ENCODE measurements around the gene ULBP2. TPM values are rescaled to one million over a fixed set of nuclear protein-coding genes. Genes with fewer than 3 reads are reported as not detected.

The ULBP2 gene, protein sequence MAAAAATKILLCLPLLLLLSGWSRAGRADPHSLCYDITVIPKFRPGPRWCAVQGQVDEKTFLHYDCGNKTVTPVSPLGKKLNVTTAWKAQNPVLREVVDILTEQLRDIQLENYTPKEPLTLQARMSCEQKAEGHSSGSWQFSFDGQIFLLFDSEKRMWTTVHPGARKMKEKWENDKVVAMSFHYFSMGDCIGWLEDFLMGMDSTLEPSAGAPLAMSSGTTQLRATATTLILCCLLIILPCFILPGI
- 1 to 10 TPM in 1 of 2 experiments, under 1 TPM in 1; 0.90 to 1.2 TPM for total RNA-seq

GRCh38 chr6:149941583-149942460 lies at the start of gene ULBP2:
Gene ULBP2, plus strand, starts transcription at chr6:149942014. Its CDS starts 59 bp downstream, at chr6:149942073.
- Mint-ChIP-seq H3K36me3 (no peaks in the 10 kb centered on the region), H3K27me3 (peaks cover 47% of the 10 kb centered on the region), H3K9me3 (no peaks in the 10 kb centered on the region), H3K27ac (peak within 1 kb of the TSS; percentile 75), H3K4me3 (peak within 1 kb of the TSS; percentile 85), H3K4me1 (ENCODE audit: low read depth) (peaks cover 37% of the 10 kb centered on the region)
- peak; percentile 94 for DNase-seq
- CTCF ChIA-PET: interaction anchor here (0.6 to 1.9 kb wide), 2 partner anchors 75 kb away, joined by 4 to 6 read pairs; no protein-coding TSS in a partner anchor
- POLR2A ChIA-PET: no interaction called here
- intact Hi-C loops (cut with micrococcal nuclease): loop anchor here (1.0 to 5.0 kb wide), 2 partner anchors 21 to 455 kb away; partner anchors contain the start of gene ULBP1

DNA sequence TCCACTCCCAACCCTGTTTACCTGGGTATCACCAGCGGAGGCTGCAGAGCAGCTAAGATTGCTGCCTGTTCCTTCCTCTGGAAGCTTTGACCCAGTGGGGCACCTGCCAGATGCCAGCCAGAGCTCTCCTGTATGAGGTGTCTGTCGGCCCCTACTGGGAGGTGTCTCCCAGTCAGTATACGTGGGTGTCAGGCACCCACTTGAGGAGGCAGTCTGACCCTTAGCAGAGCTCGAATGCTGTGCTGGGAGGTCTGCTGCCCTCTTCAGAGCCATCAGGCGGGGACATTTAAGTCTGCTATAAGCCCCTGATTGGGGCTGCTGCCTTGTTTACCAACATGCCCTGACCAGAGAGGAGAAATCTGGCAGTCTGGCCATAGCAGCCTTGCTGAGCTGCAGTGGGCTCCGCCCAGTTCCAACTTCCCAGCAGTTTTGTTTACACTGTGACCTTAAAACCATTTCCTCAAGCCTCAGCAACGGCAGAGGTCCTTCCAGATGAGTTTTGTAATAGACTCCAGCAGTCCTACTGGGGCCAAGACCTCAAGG lies 46.7 kb upstream of the ULBP2 start:
- CTCF ChIA-PET: no interaction called here
- H3K27ac Mint-ChIP-seq: no peak overlapping the region
- no peaks in the 10 kb centered on the region for H3K36me3 Mint-ChIP-seq

GRCh38 chr6:149895833-149896271 lies 46.0 kb upstream of the ULBP2 start:
- POLR2A ChIA-PET: no interaction called here
- H3K36me3 Mint-ChIP-seq: no peaks in the 10 kb centered on the region
- intact Hi-C loops (cut with micrococcal nuclease): no loop called here
- CTCF ChIA-PET: no interaction called here
- H3K4me1 Mint-ChIP-seq (ENCODE audit: low read depth): peaks cover 18% of the 10 kb centered on the region
- no peaks in the 10 kb centered on the region for H3K9me3 Mint-ChIP-seq
- H3K27me3 Mint-ChIP-seq: peaks cover 1% of the 10 kb centered on the region
- peak; percentile 61 for DNase-seq
- H3K27ac Mint-ChIP-seq: no peak overlapping the region
- no peak overlapping the region for H3K4me3 Mint-ChIP-seq

More for the DNA sequence above, 46.7 kb upstream of the ULBP2 start:
- H3K4me1 Mint-ChIP-seq (ENCODE audit: low read depth): peaks cover 18% of the 10 kb centered on the region
- POLR2A ChIA-PET: no interaction called here
- peaks cover 1% of the 10 kb centered on the region for H3K27me3 Mint-ChIP-seq
- no peak overlapping the region for H3K4me3 Mint-ChIP-seq
- H3K9me3 Mint-ChIP-seq: no peaks in the 10 kb centered on the region
- DNase-seq: no peak
- intact Hi-C loops (cut with micrococcal nuclease): no loop called here

DNA sequence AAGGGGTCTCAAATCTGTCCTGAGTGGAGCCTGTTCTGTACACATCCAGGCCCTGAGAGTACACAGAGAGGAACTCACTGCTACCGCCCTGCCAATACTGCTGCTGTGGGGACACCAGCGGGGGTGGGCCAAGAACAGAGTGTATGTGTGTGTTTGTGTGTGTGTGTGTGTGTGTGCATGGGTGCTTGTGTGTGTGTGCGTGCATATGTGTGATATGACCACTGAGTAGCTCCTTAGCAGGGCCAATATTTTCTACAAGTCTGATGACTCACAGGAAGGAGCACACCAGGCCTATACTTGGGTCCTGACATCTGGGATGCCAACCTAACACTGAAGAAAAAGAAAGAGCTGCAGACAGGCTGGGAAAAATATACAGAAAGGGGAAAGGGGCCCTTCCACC lies 45.3 kb upstream of the ULBP2 start:
- ChIA-PET CTCF (no interaction called here), POLR2A (no interaction called here)
- DNase-seq: no peak
- H3K36me3 Mint-ChIP-seq: no peaks in the 10 kb centered on the region
- no peak overlapping the region for H3K27ac Mint-ChIP-seq
- no peaks in the 10 kb centered on the region for H3K9me3 Mint-ChIP-seq
- peaks cover 18% of the 10 kb centered on the region for H3K4me1 Mint-ChIP-seq (ENCODE audit: low read depth)
- no peak overlapping the region for H3K4me3 Mint-ChIP-seq
- peaks cover 1% of the 10 kb centered on the region for H3K27me3 Mint-ChIP-seq
- intact Hi-C loops (cut with micrococcal nuclease): no loop called here

- Mint-ChIP-seq H3K9me3 (no peaks in the 10 kb centered on the region), H3K36me3 (no peaks in the 10 kb centered on the region), H3K4me3 (no peak overlapping the region), H3K4me1 (ENCODE audit: low read depth) (peaks cover 18% of the 10 kb centered on the region), H3K27me3 (peaks cover 1% of the 10 kb centered on the region), H3K27ac (no peak overlapping the region)
- ChIA-PET CTCF (no interaction called here), POLR2A (no interaction called here)
- no peak for DNase-seq
- intact Hi-C loops (cut with micrococcal nuclease): no loop called here
These were observed 44.7 kb upstream of the ULBP2 start for GRCh38 chr6:149897015-149897697.

- H3K27ac Mint-ChIP-seq: no peak within 1 kb of the TSS
These were observed 43.7 kb upstream of the ULBP2 start, which contains the start of gene RAET1E for GRCh38 chr6:149897855-149898744. Gene RAET1E, minus strand, starts transcription at chr6:149898113. Its CDS starts 7,212 bp downstream, at chr6:149890901.

DNA sequence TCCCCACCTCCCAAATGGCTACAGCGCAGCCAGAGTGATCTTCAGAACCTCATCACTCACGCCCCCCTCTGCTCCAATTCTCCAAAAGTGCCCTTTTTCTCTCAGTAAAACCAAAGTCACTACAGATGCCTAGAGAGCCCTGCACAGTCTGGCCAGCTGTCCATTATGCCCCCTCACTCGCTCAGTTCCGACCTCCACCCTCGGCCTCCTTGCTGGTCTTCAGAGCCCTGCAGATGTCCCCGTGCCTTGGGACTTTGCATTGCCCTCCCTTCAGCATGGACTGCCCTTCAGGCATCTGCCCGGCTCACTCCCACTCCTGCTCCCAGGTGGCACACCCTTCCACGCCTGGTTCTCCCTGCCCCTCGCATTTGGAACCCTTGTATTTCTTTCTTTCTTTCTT lies 42.8 kb upstream of the ULBP2 start:
- CTCF ChIA-PET: no interaction called here
- Mint-ChIP-seq H3K9me3 (no peaks in the 10 kb centered on the region), H3K27me3 (peaks cover 2% of the 10 kb centered on the region), H3K36me3 (no peaks in the 10 kb centered on the region), H3K4me3 (no peak overlapping the region), H3K27ac (no peak overlapping the region), H3K4me1 (ENCODE audit: low read depth) (peaks cover 18% of the 10 kb centered on the region)
- POLR2A ChIA-PET: no interaction called here
- intact Hi-C loops (cut with micrococcal nuclease): no loop called here
- DNase-seq: no peak

More at GRCh38 chr6:149897855-149898744, 43.7 kb upstream of the ULBP2 start, which contains the start of gene RAET1E:
- ChIA-PET CTCF (no interaction called here), POLR2A (no interaction called here)
- DNase-seq: no peak
- H3K9me3 Mint-ChIP-seq: no peaks in the 10 kb centered on the region
- intact Hi-C loops (cut with micrococcal nuclease): no loop called here
- peaks cover 1% of the 10 kb centered on the region for H3K27me3 Mint-ChIP-seq
- H3K36me3 Mint-ChIP-seq: no peaks in the 10 kb centered on the region
- H3K4me1 Mint-ChIP-seq (ENCODE audit: low read depth): peaks cover 18% of the 10 kb centered on the region
- peak within 1 kb of the TSS; percentile 13 for H3K4me3 Mint-ChIP-seq

DNA sequence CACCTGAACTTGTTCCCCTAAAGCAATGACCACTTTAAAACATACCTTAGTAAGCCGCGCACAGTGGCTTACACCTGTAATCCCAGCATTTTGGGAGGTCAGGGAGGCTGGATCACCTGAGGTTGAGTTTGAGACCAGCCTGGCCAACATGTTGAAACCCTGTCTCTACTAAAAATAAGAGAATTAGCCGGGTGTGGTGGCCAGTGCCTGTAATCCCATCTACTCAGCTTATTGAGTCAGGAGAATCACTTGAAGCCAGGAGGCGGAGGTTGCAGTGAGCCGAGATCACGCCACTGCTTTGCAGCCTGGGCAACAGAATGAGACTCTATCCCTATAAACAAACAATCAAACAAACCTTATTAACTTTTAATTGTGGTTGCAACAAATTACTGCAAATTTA lies 42.3 kb upstream of the ULBP2 start:
- peaks cover 2% of the 10 kb centered on the region for H3K27me3 Mint-ChIP-seq
- intact Hi-C loops (cut with micrococcal nuclease): no loop called here
- no peaks in the 10 kb centered on the region for H3K9me3 Mint-ChIP-seq
- CTCF ChIA-PET: no interaction called here
- DNase-seq: no peak
- peaks cover 18% of the 10 kb centered on the region for H3K4me1 Mint-ChIP-seq (ENCODE audit: low read depth)
- POLR2A ChIA-PET: no interaction called here
- H3K4me3 Mint-ChIP-seq: no peak overlapping the region
- no peak overlapping the region for H3K27ac Mint-ChIP-seq
- H3K36me3 Mint-ChIP-seq: no peaks in the 10 kb centered on the region

DNA sequence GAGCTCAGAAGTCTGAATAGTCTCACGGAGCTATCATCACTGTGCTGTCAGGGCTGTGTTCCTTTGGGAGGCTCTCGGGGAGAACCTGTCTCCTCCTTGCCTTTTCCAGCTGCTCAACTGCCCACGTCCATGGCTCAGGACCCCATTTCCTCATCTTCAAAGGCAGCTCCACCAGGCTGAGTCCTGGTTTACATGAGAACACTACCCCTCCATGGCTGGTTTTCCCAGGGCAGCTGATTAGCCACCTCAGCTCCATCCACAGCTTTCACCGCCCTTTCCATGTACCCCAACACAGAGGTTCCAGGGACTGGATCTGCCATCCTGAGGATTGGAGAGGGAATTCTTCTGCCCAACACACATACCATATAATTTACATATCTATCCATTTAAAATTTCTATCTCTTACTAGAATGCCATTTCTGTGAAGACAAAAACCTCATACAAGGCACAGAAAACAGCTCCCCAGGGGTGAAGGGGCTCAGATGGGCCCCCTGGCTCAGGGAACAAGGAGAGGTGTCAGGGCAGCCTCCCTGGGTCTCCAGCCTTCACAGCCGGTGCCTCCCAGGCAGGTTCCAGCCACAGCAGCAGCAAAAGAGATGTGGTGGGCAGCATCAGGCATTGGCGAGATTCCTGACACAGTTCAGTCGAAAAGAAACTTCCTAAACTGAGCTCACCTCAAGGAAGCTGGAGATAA lies 41.7 kb upstream of the ULBP2 start:
- Mint-ChIP-seq H3K4me3 (no peak overlapping the region), H3K4me1 (ENCODE audit: low read depth) (peaks cover 18% of the 10 kb centered on the region), H3K9me3 (no peaks in the 10 kb centered on the region), H3K36me3 (no peaks in the 10 kb centered on the region), H3K27me3 (peaks cover 5% of the 10 kb centered on the region), H3K27ac (no peak overlapping the region)
- intact Hi-C loops (cut with micrococcal nuclease): no loop called here
- ChIA-PET POLR2A (no interaction called here), CTCF (no interaction called here)
- DNase-seq: no peak

GRCh38 chr6:149900620-149901443 lies 41.0 kb upstream of the ULBP2 start:
- CTCF ChIA-PET: no interaction called here
- H3K36me3 Mint-ChIP-seq: no peaks in the 10 kb centered on the region
- H3K27me3 Mint-ChIP-seq: peaks cover 5% of the 10 kb centered on the region
- intact Hi-C loops (cut with micrococcal nuclease): no loop called here
- no peak overlapping the region for H3K27ac Mint-ChIP-seq
- H3K4me1 Mint-ChIP-seq (ENCODE audit: low read depth): peaks cover 15% of the 10 kb centered on the region
- no peak for DNase-seq
- POLR2A ChIA-PET: no interaction called here
- H3K9me3 Mint-ChIP-seq: no peaks in the 10 kb centered on the region
- no peak overlapping the region for H3K4me3 Mint-ChIP-seq
